ENCODE measurements around the gene DAB1.

DAB1 gene

DNA sequence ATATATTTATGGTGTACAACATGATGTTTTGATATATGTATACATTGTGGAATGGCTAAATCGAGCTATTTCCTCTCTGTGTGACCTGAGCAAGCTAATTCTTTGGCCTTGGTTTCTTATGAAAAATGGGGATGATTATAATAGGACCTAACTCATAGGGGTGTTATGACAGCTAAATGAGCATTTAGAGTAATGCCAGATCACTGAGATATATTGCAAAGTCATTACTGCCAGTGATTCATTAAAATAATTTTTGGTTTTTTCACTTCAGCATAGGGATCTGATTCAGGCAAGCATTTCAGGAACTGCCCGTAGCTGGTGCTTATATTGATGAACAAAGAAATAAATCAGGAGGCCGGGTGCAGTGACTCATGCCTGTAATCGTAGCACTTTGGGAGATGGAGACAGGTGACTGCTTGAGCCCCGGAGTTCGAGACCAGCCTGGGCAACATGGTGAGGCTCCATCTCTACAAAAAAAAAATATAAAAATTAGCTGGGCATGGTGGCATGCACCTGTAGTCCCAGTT, 30.7 kb downstream of the DAB1 start:
- Mint-ChIP-seq H3K27me3 (no peaks in the 10 kb centered on the region), H3K27ac (no peak overlapping the region), H3K4me1 (no peaks in the 10 kb centered on the region), H3K9me3 (no peaks in the 10 kb centered on the region), H3K36me3 (ENCODE audit: low read depth) (no peaks in the 10 kb centered on the region), H3K4me3 (no peak overlapping the region)
- ATAC-seq (no peak), DNase-seq (no peak)

DNA sequence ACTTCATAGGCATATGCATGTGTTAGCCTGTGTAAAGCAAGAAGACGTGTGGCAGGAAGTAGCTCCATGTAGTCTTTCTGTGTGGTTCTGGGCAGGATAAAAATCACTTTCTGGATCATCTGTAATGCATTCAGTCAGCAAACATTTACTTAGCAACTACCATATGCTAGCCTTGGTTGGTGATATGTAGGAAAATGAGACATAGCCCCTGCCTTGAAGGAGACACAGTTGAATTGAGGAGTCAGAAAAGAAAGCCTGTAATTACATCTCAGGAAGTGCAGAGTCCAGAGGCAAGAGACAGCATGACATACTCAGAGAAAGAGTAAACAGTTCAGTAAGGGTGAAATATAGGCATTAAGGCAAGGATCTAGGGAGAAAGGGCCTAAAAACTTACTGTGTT, 38.5 kb downstream of the DAB1 start:
- H3K4me3 Mint-ChIP-seq = no peak overlapping the region
- no peaks in the 10 kb centered on the region for H3K27me3 Mint-ChIP-seq

DNA sequence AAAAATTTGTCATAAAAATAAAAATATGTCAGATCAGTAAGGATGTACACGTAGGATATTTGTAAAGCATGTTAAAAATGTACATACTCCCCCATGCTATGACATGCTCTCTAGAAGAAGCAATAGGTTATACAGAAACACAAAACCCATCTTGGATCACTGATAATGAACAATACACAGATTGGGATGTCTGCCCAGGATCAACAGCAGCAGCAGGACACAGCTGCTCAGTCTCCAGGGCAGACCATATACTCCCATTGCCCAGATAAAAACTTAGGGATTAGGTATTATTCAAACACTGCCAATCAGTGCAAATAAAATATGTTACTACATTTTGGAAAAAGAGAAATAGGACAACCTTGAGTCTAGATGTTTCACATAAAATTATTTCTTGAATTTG, 39.0 kb downstream of the DAB1 start:
- DNase-seq (no peak), ATAC-seq (no peak)
- Mint-ChIP-seq H3K36me3 (ENCODE audit: low read depth) (no peaks in the 10 kb centered on the region), H3K9me3 (no peaks in the 10 kb centered on the region), H3K4me1 (no peaks in the 10 kb centered on the region), H3K27ac (no peak overlapping the region), H3K27me3 (no peaks in the 10 kb centered on the region), H3K4me3 (no peak overlapping the region)

More for the DNA sequence above, 38.5 kb downstream of the DAB1 start:
- ATAC-seq (no peak), DNase-seq (no peak)
- no peaks in the 10 kb centered on the region for H3K36me3 Mint-ChIP-seq (ENCODE audit: low read depth)
- H3K9me3 Mint-ChIP-seq = no peaks in the 10 kb centered on the region
- no peaks in the 10 kb centered on the region for H3K4me1 Mint-ChIP-seq
- H3K27ac Mint-ChIP-seq = no peak overlapping the region

DNA sequence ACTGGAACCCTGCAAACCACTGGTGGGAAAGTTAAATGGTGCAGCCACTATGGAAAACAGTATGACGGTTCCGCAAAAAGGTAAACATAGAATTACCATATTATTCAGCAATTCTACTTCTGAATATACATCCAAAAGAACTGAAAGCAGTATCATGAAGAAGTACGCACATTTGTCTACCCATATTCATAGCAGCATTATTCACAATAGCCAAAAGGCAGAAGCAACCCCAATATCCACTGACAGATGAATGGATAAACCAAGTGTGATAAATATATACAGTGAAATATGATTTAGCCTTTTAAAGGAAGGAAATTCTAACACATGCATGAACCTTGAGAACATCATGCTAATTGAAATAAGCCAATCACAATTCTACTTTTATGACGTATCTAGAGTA, 39.6 kb downstream of the DAB1 start:
- H3K4me3 Mint-ChIP-seq = no peak overlapping the region
- DNase-seq = no peak
- H3K27me3 Mint-ChIP-seq = no peaks in the 10 kb centered on the region
- H3K27ac Mint-ChIP-seq = no peak overlapping the region
- no peaks in the 10 kb centered on the region for H3K4me1 Mint-ChIP-seq
- H3K9me3 Mint-ChIP-seq = no peaks in the 10 kb centered on the region
- no peaks in the 10 kb centered on the region for H3K36me3 Mint-ChIP-seq (ENCODE audit: low read depth)
- ATAC-seq = no peak

DNA sequence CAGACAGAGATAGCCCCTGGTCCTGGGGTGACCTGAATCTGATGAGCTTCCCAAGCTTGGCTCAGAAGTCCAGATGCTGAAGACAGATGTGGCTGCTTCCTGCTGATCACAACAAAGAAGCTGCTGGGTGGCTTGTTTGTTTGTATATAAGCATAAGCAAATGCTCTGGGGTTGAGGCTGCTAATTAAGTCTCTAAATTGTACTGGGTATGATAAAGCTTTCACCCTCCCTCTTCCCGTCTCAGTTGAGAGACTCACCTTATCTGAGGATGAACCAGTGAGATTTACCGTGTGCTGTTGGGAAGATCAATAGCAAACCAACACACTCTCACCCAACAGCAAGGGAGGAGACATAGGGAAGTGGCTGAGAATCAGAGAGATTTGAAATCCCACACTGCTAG, 42.0 kb downstream of the DAB1 start:
- H3K4me1 Mint-ChIP-seq = no peaks in the 10 kb centered on the region
- no peaks in the 10 kb centered on the region for H3K36me3 Mint-ChIP-seq (ENCODE audit: low read depth)
- ATAC-seq (no peak), DNase-seq (no peak)
- no peak overlapping the region for H3K27ac Mint-ChIP-seq
- no peak overlapping the region for H3K4me3 Mint-ChIP-seq
- H3K27me3 Mint-ChIP-seq = no peaks in the 10 kb centered on the region
- H3K9me3 Mint-ChIP-seq = no peaks in the 10 kb centered on the region

DNA sequence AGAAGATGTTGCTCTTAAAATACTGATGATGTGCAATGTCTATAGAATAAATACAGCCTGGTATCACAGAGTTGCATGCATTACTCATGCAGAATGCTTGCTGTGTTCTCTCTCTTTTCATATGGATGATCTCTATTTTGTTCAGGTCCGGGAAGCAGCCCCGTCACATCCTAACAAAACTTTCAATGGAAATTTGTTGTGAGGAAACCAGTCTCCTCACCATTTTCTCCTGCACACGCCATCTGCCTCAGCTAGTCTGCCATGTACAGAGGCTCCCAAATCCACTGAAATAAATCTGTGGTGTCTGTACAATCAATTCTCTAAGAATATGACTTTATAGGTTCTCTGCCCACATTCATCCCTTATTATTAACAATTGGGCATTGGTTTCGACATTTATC, 42.4 kb downstream of the DAB1 start:
- Mint-ChIP-seq H3K36me3 (ENCODE audit: low read depth) (no peaks in the 10 kb centered on the region), H3K4me3 (no peak overlapping the region), H3K9me3 (no peaks in the 10 kb centered on the region), H3K4me1 (no peaks in the 10 kb centered on the region), H3K27ac (no peak overlapping the region), H3K27me3 (no peaks in the 10 kb centered on the region)
- ATAC-seq = no peak
- DNase-seq = no peak

DNA sequence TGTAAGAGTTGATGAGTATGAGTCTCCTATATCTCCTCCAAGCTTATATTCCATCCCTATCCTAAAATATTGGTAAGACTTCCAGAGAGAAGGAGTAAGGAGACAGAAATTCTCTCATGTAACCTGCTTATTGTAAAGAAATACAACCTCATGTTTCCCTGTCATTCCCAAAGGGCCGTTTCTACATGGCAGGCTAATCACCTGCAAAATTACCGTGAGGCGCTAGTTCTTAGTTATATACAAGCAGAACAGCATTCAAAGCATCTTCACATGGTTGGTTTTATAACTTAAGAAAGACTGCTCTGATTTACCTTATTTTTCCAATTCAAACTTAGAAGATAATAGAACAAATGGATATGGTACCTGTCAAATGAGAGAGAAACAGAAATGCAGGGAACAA, 42.9 kb downstream of the DAB1 start:
- DNase-seq (no peak), ATAC-seq (no peak)
- Mint-ChIP-seq H3K4me1 (no peaks in the 10 kb centered on the region), H3K27ac (no peak overlapping the region), H3K27me3 (no peaks in the 10 kb centered on the region), H3K4me3 (no peak overlapping the region), H3K9me3 (no peaks in the 10 kb centered on the region), H3K36me3 (ENCODE audit: low read depth) (no peaks in the 10 kb centered on the region)

DNA sequence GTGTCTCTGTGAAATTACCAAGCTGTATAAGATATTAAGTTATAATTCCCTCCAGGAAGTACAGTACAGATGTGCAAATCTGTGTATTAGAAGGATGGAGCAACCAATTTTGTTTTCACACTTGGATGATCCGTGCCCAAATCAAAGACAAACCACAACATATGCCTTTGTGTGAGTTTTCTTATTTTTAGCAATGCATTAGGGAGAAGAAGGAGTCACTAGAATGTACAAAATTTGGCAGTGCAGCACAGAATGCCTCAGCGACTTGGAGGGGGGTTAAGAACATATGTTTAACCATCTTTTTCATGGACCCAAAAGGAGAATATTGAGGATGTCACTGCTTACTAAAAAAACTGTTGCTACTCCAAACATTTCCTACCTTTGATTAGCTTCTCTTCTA, 45.3 kb downstream of the DAB1 start:
- no peak for ATAC-seq
- no peaks in the 10 kb centered on the region for H3K36me3 Mint-ChIP-seq (ENCODE audit: low read depth)
- DNase-seq = no peak
- H3K9me3 Mint-ChIP-seq = no peaks in the 10 kb centered on the region
- no peaks in the 10 kb centered on the region for H3K4me1 Mint-ChIP-seq
- H3K27me3 Mint-ChIP-seq = no peaks in the 10 kb centered on the region
- H3K4me3 Mint-ChIP-seq = no peak overlapping the region
- no peak overlapping the region for H3K27ac Mint-ChIP-seq

DNA sequence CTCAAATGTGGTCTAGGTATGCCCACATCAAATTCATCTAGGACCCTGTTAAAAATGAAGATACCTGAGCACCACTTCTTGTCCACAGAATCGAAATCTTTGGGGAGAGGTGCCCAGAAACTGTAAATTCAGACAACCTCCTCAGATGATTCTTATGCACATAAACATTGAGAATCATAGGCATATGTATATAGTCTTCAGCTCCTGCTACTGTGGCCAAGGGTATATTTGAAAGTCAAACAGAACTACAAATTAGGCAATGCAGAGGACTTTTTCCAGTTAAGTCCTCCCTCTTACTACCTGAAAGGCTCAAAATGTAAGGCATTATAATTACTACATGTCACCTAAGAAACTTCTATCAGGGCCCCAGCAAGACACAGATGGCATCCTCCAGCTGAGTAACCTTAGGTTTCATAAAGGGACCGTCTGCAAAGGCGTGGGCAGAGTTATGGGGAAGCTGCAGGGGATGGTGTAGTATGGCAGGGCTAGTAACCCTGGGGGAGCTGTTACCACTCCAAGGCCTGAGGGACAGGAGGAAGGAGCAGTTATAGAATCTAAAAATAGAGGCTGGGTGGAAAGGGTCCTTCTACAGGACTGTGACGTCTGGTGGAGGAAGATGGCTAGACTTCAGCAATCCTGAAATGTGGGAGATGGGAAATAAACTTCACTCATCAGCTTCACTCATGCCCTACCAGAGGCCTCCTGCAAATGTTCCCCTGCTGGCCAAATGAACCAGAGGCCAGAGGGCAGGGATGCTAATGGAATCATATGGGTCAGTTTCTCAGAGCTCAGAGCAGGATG, 46.3 kb downstream of the DAB1 start:
- H3K4me1 Mint-ChIP-seq = no peaks in the 10 kb centered on the region

DNA sequence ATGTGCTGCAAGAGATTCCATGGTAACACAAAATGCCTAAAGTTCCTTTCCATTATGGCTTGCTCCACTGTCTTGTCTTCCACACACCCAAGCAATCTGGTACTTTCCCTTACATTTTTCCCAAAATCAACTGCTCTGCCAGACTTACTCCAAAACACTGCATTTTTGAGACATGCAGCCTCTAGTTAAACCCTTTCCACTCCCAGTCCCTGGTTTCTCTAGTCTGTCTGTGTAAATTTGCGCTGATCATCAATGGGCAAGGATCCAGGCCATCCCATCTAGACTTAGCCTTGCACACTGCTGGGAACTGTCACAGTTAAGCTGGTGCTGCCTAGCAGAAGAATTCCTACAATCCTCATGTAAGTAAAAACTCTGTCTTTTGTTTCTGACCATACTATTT, 47.8 kb downstream of the DAB1 start:
- no peak for ATAC-seq
- no peaks in the 10 kb centered on the region for H3K4me1 Mint-ChIP-seq
- no peaks in the 10 kb centered on the region for H3K9me3 Mint-ChIP-seq
- no peak for DNase-seq
- no peak overlapping the region for H3K4me3 Mint-ChIP-seq
- H3K27me3 Mint-ChIP-seq = no peaks in the 10 kb centered on the region
- no peak overlapping the region for H3K27ac Mint-ChIP-seq
- no peaks in the 10 kb centered on the region for H3K36me3 Mint-ChIP-seq (ENCODE audit: low read depth)

More for the DNA sequence above, 46.3 kb downstream of the DAB1 start:
- Mint-ChIP-seq H3K27ac (no peak overlapping the region), H3K4me3 (no peak overlapping the region), H3K27me3 (no peaks in the 10 kb centered on the region), H3K9me3 (no peaks in the 10 kb centered on the region), H3K36me3 (ENCODE audit: low read depth) (no peaks in the 10 kb centered on the region)
- no peak for ATAC-seq
- no peak for DNase-seq

DNA sequence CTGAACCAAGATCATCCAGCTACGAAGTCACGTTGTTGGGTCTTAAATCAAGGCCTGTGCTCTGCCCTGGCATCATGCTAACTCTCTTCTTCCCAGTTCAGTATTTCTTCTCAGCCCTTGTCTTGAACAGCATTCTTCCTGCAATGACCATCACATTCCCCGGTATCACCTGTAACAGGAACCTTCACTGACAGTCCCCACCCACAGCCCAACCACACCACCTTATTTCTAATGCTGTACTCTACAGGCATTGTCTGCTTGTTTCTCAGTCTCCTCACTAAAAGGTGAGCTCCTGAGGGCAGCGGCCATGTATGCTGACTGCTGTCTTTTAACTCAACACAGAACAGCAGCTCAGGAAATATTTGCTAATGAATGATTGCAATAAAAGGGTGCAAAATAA, 54.0 kb downstream of the DAB1 start:
- H3K27ac Mint-ChIP-seq = no peak overlapping the region
- no peaks in the 10 kb centered on the region for H3K27me3 Mint-ChIP-seq
- H3K4me1 Mint-ChIP-seq = no peaks in the 10 kb centered on the region
- H3K4me3 Mint-ChIP-seq = no peak overlapping the region
- no peaks in the 10 kb centered on the region for H3K36me3 Mint-ChIP-seq (ENCODE audit: low read depth)
- ATAC-seq (no peak), DNase-seq (no peak)
- peaks cover 9% of the 10 kb centered on the region for H3K9me3 Mint-ChIP-seq

DNA sequence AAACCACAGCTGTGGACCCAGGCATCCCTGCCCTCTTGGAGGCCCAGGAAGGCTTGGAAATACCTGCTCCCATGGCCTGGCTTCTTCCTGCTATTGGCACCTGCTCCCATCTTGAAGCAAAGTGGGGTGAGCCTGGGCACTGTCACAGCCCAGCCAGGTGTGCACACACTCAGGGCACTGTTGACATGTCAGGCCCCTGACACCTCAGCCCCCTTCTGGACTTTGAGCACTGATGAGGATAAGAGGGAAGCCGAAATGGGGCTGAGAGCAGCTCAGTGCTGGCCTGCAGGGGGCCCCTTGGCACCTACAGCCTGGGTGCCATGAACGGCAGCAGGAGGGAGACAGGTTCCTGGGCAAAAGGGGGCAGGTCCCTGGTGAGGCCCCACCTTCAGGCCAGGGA, 55.9 kb downstream of the DAB1 start:
- Mint-ChIP-seq H3K4me3 (no peak overlapping the region), H3K36me3 (ENCODE audit: low read depth) (no peaks in the 10 kb centered on the region), H3K27me3 (no peaks in the 10 kb centered on the region), H3K9me3 (peaks cover 9% of the 10 kb centered on the region), H3K4me1 (no peaks in the 10 kb centered on the region), H3K27ac (no peak overlapping the region)
- ATAC-seq (no peak), DNase-seq (no peak)

DNA sequence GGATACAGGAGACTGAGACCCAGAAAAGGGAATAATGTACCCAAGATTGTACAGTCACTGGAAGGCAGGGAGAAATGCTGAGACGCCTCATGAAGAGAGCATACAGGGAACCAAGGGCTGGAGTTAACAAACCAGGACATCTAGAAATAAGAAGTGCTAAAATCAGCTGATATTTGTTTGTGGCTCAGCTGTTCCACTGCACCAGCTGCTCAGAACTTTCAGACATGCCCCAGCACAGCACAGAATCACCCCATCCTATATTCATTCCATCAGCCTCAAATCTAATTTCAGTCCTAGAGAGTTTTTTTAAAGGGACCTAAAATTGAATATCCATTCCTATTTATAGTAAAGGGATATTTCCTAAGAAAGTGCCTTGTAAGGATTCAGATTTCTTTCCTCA, 60.2 kb downstream of the DAB1 start:
- Mint-ChIP-seq H3K27me3 (no peaks in the 10 kb centered on the region), H3K36me3 (ENCODE audit: low read depth) (no peaks in the 10 kb centered on the region), H3K4me3 (no peak overlapping the region), H3K4me1 (no peaks in the 10 kb centered on the region), H3K27ac (no peak overlapping the region), H3K9me3 (peaks cover 12% of the 10 kb centered on the region)
- DNase-seq (no peak), ATAC-seq (no peak)

DNA sequence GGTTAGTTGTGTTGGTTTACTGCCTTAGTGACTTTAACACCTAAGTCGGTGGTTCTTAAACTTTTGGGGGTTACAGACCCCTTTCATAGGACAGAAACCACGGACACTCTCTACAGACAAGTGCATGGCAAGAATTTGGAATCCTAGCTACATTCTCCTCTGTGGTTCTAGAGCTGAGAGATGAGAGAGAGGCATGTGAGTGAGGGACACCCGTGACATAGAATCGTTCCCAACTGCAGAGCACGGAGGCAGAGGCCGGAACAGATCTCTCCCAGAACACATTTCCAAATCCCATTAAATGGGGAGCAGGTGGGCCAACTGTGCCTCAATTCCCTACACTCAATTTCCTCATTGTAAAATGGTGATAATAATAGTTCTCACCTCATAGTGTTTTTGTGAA, 60.7 kb downstream of the DAB1 start:
- no peak for DNase-seq
- Mint-ChIP-seq H3K4me3 (no peak overlapping the region), H3K27ac (no peak overlapping the region), H3K9me3 (peaks cover 13% of the 10 kb centered on the region), H3K4me1 (no peaks in the 10 kb centered on the region), H3K36me3 (ENCODE audit: low read depth) (no peaks in the 10 kb centered on the region), H3K27me3 (peaks cover 1% of the 10 kb centered on the region)
- no peak for ATAC-seq

DNA sequence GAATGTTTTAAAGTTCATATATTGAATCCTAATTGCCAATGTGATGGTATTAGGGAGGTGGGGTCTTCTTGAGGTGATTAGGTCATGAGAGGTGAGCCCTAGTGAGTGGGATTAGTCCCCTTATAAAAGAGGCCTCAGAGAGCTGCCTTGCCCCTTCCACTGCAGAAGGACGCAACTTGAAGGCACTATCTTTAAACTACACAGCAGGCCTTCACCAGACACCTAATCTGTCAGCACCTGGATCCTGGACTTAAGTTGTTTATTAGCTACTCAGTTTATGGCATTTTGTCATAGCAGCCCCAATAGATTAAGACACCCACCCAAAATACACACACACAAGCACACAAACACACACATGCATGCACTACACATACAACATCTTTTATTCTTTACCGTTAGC, 61.4 kb downstream of the DAB1 start:
- H3K27me3 Mint-ChIP-seq = peaks cover 1% of the 10 kb centered on the region
- peaks cover 13% of the 10 kb centered on the region for H3K9me3 Mint-ChIP-seq
- H3K4me3 Mint-ChIP-seq = no peak overlapping the region
- H3K4me1 Mint-ChIP-seq = no peaks in the 10 kb centered on the region
- no peak overlapping the region for H3K27ac Mint-ChIP-seq
- no peaks in the 10 kb centered on the region for H3K36me3 Mint-ChIP-seq (ENCODE audit: low read depth)
- no peak for DNase-seq
- ATAC-seq = no peak

DNA sequence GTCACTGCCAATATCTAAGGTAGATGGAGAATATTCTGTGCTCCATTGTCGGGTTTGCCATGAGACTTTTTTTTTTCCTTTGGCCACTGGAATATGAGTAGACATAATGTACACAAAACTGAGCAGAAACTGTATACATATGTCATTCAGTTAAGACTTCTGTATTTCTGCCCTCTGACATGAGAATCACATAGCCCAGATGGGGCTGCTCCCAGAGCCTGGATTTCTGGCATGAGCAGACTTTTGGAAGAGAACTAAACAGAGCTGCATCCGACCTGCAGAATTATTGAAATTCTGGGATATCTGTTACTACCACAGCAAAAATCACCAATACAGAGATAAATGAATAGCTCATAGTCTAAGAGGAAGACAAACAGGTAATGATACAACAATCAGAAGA, 62.3 kb downstream of the DAB1 start:
- H3K4me3 Mint-ChIP-seq = no peak overlapping the region
- H3K36me3 Mint-ChIP-seq (ENCODE audit: low read depth) = no peaks in the 10 kb centered on the region
- ATAC-seq = no peak
- no peaks in the 10 kb centered on the region for H3K4me1 Mint-ChIP-seq
- peaks cover 1% of the 10 kb centered on the region for H3K27me3 Mint-ChIP-seq
- peaks cover 9% of the 10 kb centered on the region for H3K9me3 Mint-ChIP-seq
- DNase-seq = no peak
- no peak overlapping the region for H3K27ac Mint-ChIP-seq
